Measurements from ENCODE around the gene S100A6.

S100A6 gene

GRCh38 chr1:153545067-153546055 is 9.6 kb upstream of the S100A6 start, which contains the start of gene S100A4:
S100A4 (minus strand) TSS chr1:153545806; CDS start chr1:153544794, 1,012 bp downstream.
- peak; percentile 92 for DNase-seq (ENCODE audit: low read depth)

GRCh38 chr1:153544453-153545066 is 8.8 kb upstream of the S100A6 start:
- DNase-seq (ENCODE audit: low read depth): no peak

GRCh38 chr1:153543736-153544135 is 7.9 kb upstream of the S100A6 start:
- no peak for DNase-seq (ENCODE audit: low read depth)

GRCh38 chr1:153542956-153543711 is 7.3 kb upstream of the S100A6 start:
- DNase-seq (ENCODE audit: low read depth): no peak

GRCh38 chr1:153541641-153542590 is 6.1 kb upstream of the S100A6 start:
- no peak for DNase-seq (ENCODE audit: low read depth)

GRCh38 chr1:153540394-153541361 is 4.9 kb upstream of the S100A6 start, which contains the start of gene S100A5:
S100A5 (minus strand) TSS chr1:153540934; CDS start chr1:153540191, 743 bp downstream.
- DNase-seq (ENCODE audit: low read depth): no peak

- no peak for DNase-seq (ENCODE audit: low read depth)
These were observed 3.8 kb upstream of the S100A6 start for GRCh38 chr1:153539395-153540093.

GRCh38 chr1:153538315-153538821 is 2.6 kb upstream of the S100A6 start:
- no peak for DNase-seq (ENCODE audit: low read depth)

- DNase-seq (ENCODE audit: low read depth): no peak
These were observed 1.6 kb upstream of the S100A6 start for GRCh38 chr1:153537376-153537730.

GRCh38 chr1:153536671-153537375 is 1.0 kb upstream of the S100A6 start:
- DNase-seq (ENCODE audit: low read depth): no peak

- peak; percentile 76 for DNase-seq (ENCODE audit: low read depth)
These were observed 350 bp upstream of the S100A6 start for GRCh38 chr1:153536012-153536670.

GRCh38 chr1:153534925-153535241 is 908 bp downstream of the S100A6 start:
- no peak for DNase-seq (ENCODE audit: low read depth)

GRCh38 chr1:153534226-153534924 is 1.4 kb downstream of the S100A6 start:
- DNase-seq (ENCODE audit: low read depth): no peak

GRCh38 chr1:153533689-153534201 is 2.0 kb downstream of the S100A6 start:
- peak; percentile 84 for DNase-seq (ENCODE audit: low read depth)

GRCh38 chr1:153532769-153533599 is 2.8 kb downstream of the S100A6 start:
- peak; percentile 88 for DNase-seq (ENCODE audit: low read depth)

- no peak for DNase-seq (ENCODE audit: low read depth)
These were observed 3.6 kb downstream of the S100A6 start for GRCh38 chr1:153532181-153532580.

All from fibroblast of the conjunctiva (primary cell).